OCI-LY1 (cell line): ENCODE measurements around the gene CEBPZOS.

Source experiments
- H2AFZ ChIP-seq: fragments of 200-600 bp; sonication (generic), shearing (Covaris generic); 2 replicates; pipeline ENCODE4 v1.6.0; 2014; ENCODE audit warnings: antibody characterized with exemption, mild to moderate bottlenecking, low read length
- H3F3A ChIP-seq: fragments of 200-600 bp; sonication (generic), shearing (Covaris generic); 2 replicates; pipeline ENCODE4 v1.6.0; 2014; ENCODE audit warnings: mild to moderate bottlenecking, antibody characterized with exemption, low read length, moderate library complexity; ENCODE audit not compliant: insufficient read depth
- H3K27ac ChIP-seq: fragments of 200-600 bp; sonication (generic); 2 replicates; pipeline ENCODE4 v1.5.1; 2014; ENCODE audit warnings: low read length, mixed run types, mild to moderate bottlenecking, low read depth; ENCODE audit not compliant: poor library complexity, severe bottlenecking
- H3K27me3 ChIP-seq: fragments of 200-600 bp; sonication (generic); 2 replicates; pipeline ENCODE4 v1.6.0; 2014; ENCODE audit warnings: antibody characterized with exemption, mild to moderate bottlenecking, low read length, moderate library complexity; ENCODE audit not compliant: insufficient read depth
- H3K36me3 ChIP-seq: fragments of 200-600 bp; sonication (generic); 2 replicates; pipeline ENCODE4 v1.6.1; 2014; ENCODE audit warnings: mild to moderate bottlenecking, antibody characterized with exemption, low read length, moderate library complexity, mixed read lengths; ENCODE audit not compliant: insufficient read depth
- H3K4me1 ChIP-seq: fragments of 200-600 bp; sonication (generic); 2 replicates; pipeline ENCODE4 v1.5.1; 2014; ENCODE audit warnings: mild to moderate bottlenecking, low read length, moderate library complexity; ENCODE audit not compliant: insufficient read depth, severe bottlenecking
- H3K4me2 ChIP-seq: fragments of 200-600 bp; sonication (generic), shearing (Covaris generic); 2 replicates; pipeline ENCODE4 v1.6.1; 2014; ENCODE audit warnings: low read length
- H3K4me3 ChIP-seq: fragments of 200-600 bp; sonication (generic); 2 replicates; pipeline ENCODE4 v1.5.1; 2014; ENCODE audit warnings: low read length, low read depth, mild to moderate bottlenecking, mixed read lengths; ENCODE audit not compliant: poor library complexity, severe bottlenecking
- H3K79me2 ChIP-seq: fragments of 200-600 bp; shearing (Covaris generic); 2 replicates; pipeline ENCODE4 v1.6.1; 2016; ENCODE audit warnings: mixed run types, low read length, mixed read lengths; ENCODE audit not compliant: insufficient read depth
- H3K9ac ChIP-seq: fragments of 200-600 bp; sonication (generic), shearing (Covaris generic); 2 replicates; pipeline ENCODE4 v1.6.1; 2014; ENCODE audit warnings: mild to moderate bottlenecking, low read length, mixed read lengths
- H3K9me2 ChIP-seq: fragments of 200-600 bp; sonication (generic), shearing (Covaris generic); 2 replicates; pipeline ENCODE4 v1.6.1; 2014; ENCODE audit warnings: low read depth, mild to moderate bottlenecking, low read length, mixed read lengths
- H3K9me3 ChIP-seq: fragments of 200-600 bp; shearing (Covaris generic); 2 replicates; pipeline ENCODE4 v1.6.1; 2014; ENCODE audit warnings: low read length, mixed read lengths
- H4K20me1 ChIP-seq: fragments of 200-600 bp; sonication (generic), shearing (Covaris generic); 2 replicates; pipeline ENCODE4 v1.6.0; 2016; ENCODE audit warnings: mild to moderate bottlenecking, low read length; ENCODE audit not compliant: insufficient read depth
- EZH2 ChIP-seq: fragments of 200-600 bp; sonication (generic), shearing (Covaris generic); IDR thresholded peaks from 2 replicates; pipeline ENCODE4 v1.8.0; 2017; ENCODE audit warnings: borderline replicate concordance, mixed run types, mild to moderate bottlenecking, antibody characterized with exemption, low read length, moderate library complexity, mixed read lengths
- TF ChIP-seq, protein P1 (sequence below): fragments of 200-600 bp; sonication (generic), shearing (Covaris generic); IDR thresholded peaks from 2 replicates; pipeline ENCODE4 v1.5.1; 2017; ENCODE audit warnings: mild to moderate bottlenecking, antibody characterized with exemption, low read length, moderate library complexity, mixed read lengths

The CEBPZOS gene

GRCh38 chr2:37211212-37211611, 14.9 kb downstream of the CEBPZOS start:
- Histone ChIP-seq H3K79me2 (peaks cover 30% of the 10 kb centered on the region), H3K36me3 (peaks cover 97% of the 10 kb centered on the region)

GRCh38 chr2:37211939-37212338, 15.6 kb downstream of the CEBPZOS start:
- TF ChIP-seq, protein P1, sequence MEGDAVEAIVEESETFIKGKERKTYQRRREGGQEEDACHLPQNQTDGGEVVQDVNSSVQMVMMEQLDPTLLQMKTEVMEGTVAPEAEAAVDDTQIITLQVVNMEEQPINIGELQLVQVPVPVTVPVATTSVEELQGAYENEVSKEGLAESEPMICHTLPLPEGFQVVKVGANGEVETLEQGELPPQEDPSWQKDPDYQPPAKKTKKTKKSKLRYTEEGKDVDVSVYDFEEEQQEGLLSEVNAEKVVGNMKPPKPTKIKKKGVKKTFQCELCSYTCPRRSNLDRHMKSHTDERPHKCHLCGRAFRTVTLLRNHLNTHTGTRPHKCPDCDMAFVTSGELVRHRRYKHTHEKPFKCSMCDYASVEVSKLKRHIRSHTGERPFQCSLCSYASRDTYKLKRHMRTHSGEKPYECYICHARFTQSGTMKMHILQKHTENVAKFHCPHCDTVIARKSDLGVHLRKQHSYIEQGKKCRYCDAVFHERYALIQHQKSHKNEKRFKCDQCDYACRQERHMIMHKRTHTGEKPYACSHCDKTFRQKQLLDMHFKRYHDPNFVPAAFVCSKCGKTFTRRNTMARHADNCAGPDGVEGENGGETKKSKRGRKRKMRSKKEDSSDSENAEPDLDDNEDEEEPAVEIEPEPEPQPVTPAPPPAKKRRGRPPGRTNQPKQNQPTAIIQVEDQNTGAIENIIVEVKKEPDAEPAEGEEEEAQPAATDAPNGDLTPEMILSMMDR = no peak
- TF ChIP-seq EZH2 = no peak
- Histone ChIP-seq H3K27ac (no peak overlapping the region), H3K27me3 (no peaks in the 10 kb centered on the region), H3K9me2 (no peaks in the 10 kb centered on the region), H3F3A (0 out of 2 replicates have a peak, but pooled peaks cover 4% of the 10 kb centered on the region), H3K4me1 (peaks cover 18% of the 10 kb centered on the region), H3K4me2 (no peak overlapping the region), H3K36me3 (peaks cover 97% of the 10 kb centered on the region), H4K20me1 (no peaks in the 10 kb centered on the region), H3K79me2 (peaks cover 22% of the 10 kb centered on the region), H3K4me3 (no peak overlapping the region), H2AFZ (no peak overlapping the region), H3K9ac (no peak overlapping the region), H3K9me3 (peaks cover 20% of the 10 kb centered on the region)

More at GRCh38 chr2:37211212-37211611, 14.9 kb downstream of the CEBPZOS start:
- Histone ChIP-seq H3K9me3 (peaks cover 26% of the 10 kb centered on the region), H3K9ac (no peak overlapping the region), H3K9me2 (no peaks in the 10 kb centered on the region), H3K27ac (no peak overlapping the region), H3F3A (0 out of 2 replicates have a peak, but pooled peaks cover 2% of the 10 kb centered on the region), H3K4me1 (peaks cover 12% of the 10 kb centered on the region), H2AFZ (no peak overlapping the region), H3K27me3 (no peaks in the 10 kb centered on the region), H3K4me2 (no peak overlapping the region), H4K20me1 (no peaks in the 10 kb centered on the region), H3K4me3 (no peak overlapping the region)
- TF ChIP-seq EZH2 = no peak

GRCh38 chr2:37215250-37215649, 19.0 kb downstream of the CEBPZOS start:
- H3F3A ChIP-seq = 0 out of 2 replicates have a peak, but pooled peaks cover 4% of the 10 kb centered on the region
- H3K9me3 ChIP-seq = peaks cover under 1% of the 10 kb centered on the region; the same call in 1 of the 2 replicates
- no peaks in the 10 kb centered on the region; the same call in 1 of the 2 replicates for H3K79me2 ChIP-seq
- peaks cover 90% of the 10 kb centered on the region for H3K36me3 ChIP-seq
- H3K4me2 ChIP-seq = no peak overlapping the region
- H3K27ac ChIP-seq = peak overlapping the region; percentile 24
- no peaks in the 10 kb centered on the region for H3K9me2 ChIP-seq
- no peak overlapping the region for H2AFZ ChIP-seq
- no peaks in the 10 kb centered on the region for H3K27me3 ChIP-seq
- TF ChIP-seq EZH2 = no peak
- TF ChIP-seq, protein P1 = no peak
- H3K4me1 ChIP-seq = peaks cover 18% of the 10 kb centered on the region
- no peak overlapping the region for H3K9ac ChIP-seq
- H4K20me1 ChIP-seq = no peaks in the 10 kb centered on the region
- no peak overlapping the region for H3K4me3 ChIP-seq

DNA sequence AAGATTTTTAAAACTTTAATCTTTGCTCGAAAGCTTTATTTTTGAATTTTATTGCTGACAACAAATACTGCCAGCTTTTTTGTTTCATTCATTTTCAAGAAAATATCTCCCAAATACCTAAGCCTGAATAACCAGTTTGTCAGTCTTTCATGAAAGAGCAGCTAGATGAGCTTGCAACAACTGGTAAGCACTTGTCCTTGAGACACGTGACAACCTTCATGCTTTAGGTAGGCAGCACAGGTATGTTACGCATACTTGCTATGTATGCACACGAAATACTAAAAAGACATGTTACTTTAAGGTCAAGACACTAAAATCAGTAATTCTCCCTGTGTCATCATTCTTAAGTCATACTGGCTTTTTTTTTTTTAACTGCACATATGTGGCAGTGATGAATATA, 22.8 kb downstream of the CEBPZOS start:
- no peaks in the 10 kb centered on the region for H3K9me2 ChIP-seq
- no peak overlapping the region for H2AFZ ChIP-seq
- H4K20me1 ChIP-seq = no peaks in the 10 kb centered on the region
- TF ChIP-seq EZH2 = no peak
- TF ChIP-seq, protein P1 = no peak
- no peaks in the 10 kb centered on the region for H3K27me3 ChIP-seq
- no peak overlapping the region for H3K27ac ChIP-seq
- peaks cover 90% of the 10 kb centered on the region for H3K36me3 ChIP-seq
- H3K4me1 ChIP-seq = peaks cover 18% of the 10 kb centered on the region
- no peak overlapping the region for H3K4me2 ChIP-seq
- H3K9me3 ChIP-seq = no peaks in the 10 kb centered on the region
- H3F3A ChIP-seq = 0 out of 2 replicates have a peak, but pooled peaks cover 4% of the 10 kb centered on the region
- H3K79me2 ChIP-seq = peaks cover 3% of the 10 kb centered on the region
- no peak overlapping the region for H3K4me3 ChIP-seq
- H3K9ac ChIP-seq = no peak overlapping the region
